K562 (cell line): ENCODE data around the gene SFMBT2. TPM values are rescaled to one million over a fixed set of nuclear protein-coding genes. Genes with fewer than 3 reads are reported as not detected.

Experiments
- ATAC-seq: fragments of 200-7000 bp; cut with Tn5 transposase; 3 replicates; pipeline ENCODE4 v1.9.1; 2020; ENCODE audit warnings: moderate library complexity
- BruUV-seq: library from RNA; stranded (reverse); fragments of 400-500 nt; replicated peaks from 2 replicates; lab custom pipeline; 2021; lab: Mats Ljungman, UMichigan
- CTCF ChIA-PET: fragments of 300-600 bp; formaldehyde crosslinking; extraction: SDS; loops from one replicate; lab custom pipeline; 2021; ENCODE audit warnings: low intra/inter-chr PET ratio; lab: Yijun Ruan, JAX
- POLR2A ChIA-PET: fragments of 300-600, 350-650 bp; sonication (Branson Sonifier 250); formaldehyde crosslinking; extraction: SDS; loops from one replicate; lab custom pipeline; 2021; ENCODE audit warnings: antibody characterized with exemption, inconsistent platforms; lab: Yijun Ruan, JAX
- DNase-seq, 4 experiments: peaks; one replicate each; pipeline versions ENCODE4 v3.0.0 to v3.0.0-alpha.2; 2011 to 2018; ENCODE audit warnings: low spot score in 3 of 4, mixed read lengths in 3 of 4; ENCODE audit errors: extremely low read depth in 1 of 4
- FAIRE-seq: peaks from 2 replicates; lab custom pipeline; 2011; peaks lifted over from hg19 to GRCh38; lab: Jason Lieb, UNC
- H2AFZ ChIP-seq: 2 replicates; pipeline ENCODE4 v1.6.0; 2011; ENCODE audit warnings: low read depth, low read length, control low read depth, inconsistent platforms
- H3K27ac ChIP-seq: fragments of 200-600 bp; 3 replicates; pipeline ENCODE4 v1.8.0; 2011; ENCODE audit warnings: low read depth, mild to moderate bottlenecking, control low read depth, inconsistent platforms, low read length, moderate library complexity, mixed read lengths; ENCODE audit errors: extremely low read depth
- H3K27me3 ChIP-seq, 2 experiments: fragments of 300-600 bp in 1 of 2; 2 replicates in 1 of 2; 3 replicates in 1 of 2; pipeline versions ENCODE4 v1.6.0 to v1.8.0; 2011; ENCODE audit warnings: inconsistent platforms in 2 of 2, low read length in 2 of 2, mild to moderate bottlenecking in 1 of 2, mixed read lengths in 1 of 2, moderate library complexity in 1 of 2; ENCODE audit not compliant: control insufficient read depth in 2 of 2, insufficient read depth in 2 of 2
- H3K36me3 ChIP-seq: fragments of 300-600 bp; 3 replicates; pipeline ENCODE4 v1.8.0; 2011; ENCODE audit warnings: mild to moderate bottlenecking, low read length, inconsistent platforms; ENCODE audit not compliant: control insufficient read depth, insufficient read depth
- H3K4me1 ChIP-seq, 2 experiments: fragments of 200-600 bp in 1 of 2; replicated peaks in 1 of 2; 2 replicates in 1 of 2; 3 replicates in 1 of 2; pipeline versions ENCODE4 v1.5.1 to v1.8.0; 2011; ENCODE audit warnings: inconsistent platforms in 2 of 2, low read length in 2 of 2, mild to moderate bottlenecking in 1 of 2, mixed read lengths in 1 of 2, moderate library complexity in 1 of 2; ENCODE audit not compliant: control insufficient read depth in 2 of 2, insufficient read depth in 2 of 2
- H3K4me2 ChIP-seq: 2 replicates; pipeline ENCODE4 v1.6.1; 2011; ENCODE audit warnings: low read length, control low read depth, inconsistent platforms, mixed read lengths; ENCODE audit not compliant: insufficient read depth
- H3K4me3 ChIP-seq: fragments of 200-600 bp; sonication (generic), shearing (Covaris generic); 2 replicates; pipeline ENCODE4 v1.5.1; 2016; ENCODE audit warnings: control low read depth, inconsistent platforms
- H3K79me2 ChIP-seq: fragments of 200-600 bp; 3 replicates; pipeline ENCODE4 v1.8.0; 2011; ENCODE audit warnings: low read length, inconsistent platforms; ENCODE audit not compliant: control insufficient read depth, insufficient read depth
- H3K9ac ChIP-seq, 2 experiments: 2 replicates each; pipeline versions ENCODE4 v1.6.0 to v1.6.1; 2011; ENCODE audit warnings: low read depth in 2 of 2, low read length in 2 of 2, control low read depth in 1 of 2, inconsistent platforms in 1 of 2, mild to moderate bottlenecking in 1 of 2, mixed read lengths in 1 of 2; ENCODE audit not compliant: insufficient read depth in 1 of 2
- H3K9me1 ChIP-seq: one replicate; pipeline ENCODE4 v1.6.0; 2011; ENCODE audit warnings: inconsistent platforms, mild to moderate bottlenecking, low read length, moderate library complexity; ENCODE audit not compliant: control insufficient read depth, insufficient read depth
- H3K9me3 ChIP-seq: replicated peaks from 2 replicates; pipeline ENCODE4 v1.5.1; 2011; ENCODE audit warnings: low read depth, low read length, inconsistent platforms; ENCODE audit not compliant: control insufficient read depth, insufficient read depth
- H4K20me1 ChIP-seq: replicated peaks from 2 replicates; pipeline ENCODE4 v1.6.1; 2011; ENCODE audit warnings: low read length, inconsistent platforms, mixed read lengths; ENCODE audit not compliant: control insufficient read depth, insufficient read depth
- BCLAF1 ChIP-seq, 2 experiments: fragments of 450-650 bp in 1 of 2; IDR thresholded peaks; 2 replicates each; pipeline ENCODE4 v1.6.1; 2011 to 2017; ENCODE audit warnings: low read depth in 2 of 2, antibody characterized with exemption in 1 of 2, borderline replicate concordance in 1 of 2, low read length in 1 of 2, mild to moderate bottlenecking in 1 of 2, mixed read lengths in 1 of 2; ENCODE audit not compliant: control insufficient read depth in 1 of 2
- BRCA1 ChIP-seq, 2 experiments: fragments of 450-650 bp in 1 of 2; sonication (generic) in 1 of 2; formaldehyde crosslinking in 1 of 2; IDR thresholded peaks; 2 replicates each; pipeline versions ENCODE4 v1.5.0 to v1.6.1; 2017 to 2020; ENCODE audit warnings: mild to moderate bottlenecking in 1 of 2, missing genetic modification reagents in 1 of 2
- E2F3 ChIP-seq: fragments of 250-450 bp; sonication (Bioruptor Pico); IDR thresholded peaks from 2 replicates; pipeline ENCODE4 v1.4.0; 2020; ENCODE audit warnings: mild to moderate bottlenecking
- NR0B1 ChIP-seq: fragments of 450-650 bp; IDR thresholded peaks from one replicate; pipeline ENCODE4 v1.6.1; 2018; ENCODE audit warnings: mild to moderate bottlenecking, moderate library complexity; ENCODE audit not compliant: partially characterized antibody
- POLR2H ChIP-seq: IDR thresholded peaks from 2 replicates; pipeline ENCODE4 v1.6.1; 2016; ENCODE audit warnings: missing genetic modification characterization, low read depth, mild to moderate bottlenecking, control low read depth, missing compliant biosample characterization, moderate library complexity
- POLR3A ChIP-seq: IDR thresholded peaks from 2 replicates; pipeline ENCODE4 v1.6.1; 2011; ENCODE audit warnings: borderline replicate concordance, mild to moderate bottlenecking, moderate library complexity; ENCODE audit not compliant: insufficient read length, insufficient read depth; ENCODE audit errors: extremely low read depth
- POU5F1 ChIP-seq: fragments of 150-350 bp; IDR thresholded peaks from 2 replicates; pipeline ENCODE4 v1.6.1; 2014; ENCODE audit warnings: borderline replicate concordance, low read length, low read depth, mild to moderate bottlenecking; ENCODE audit not compliant: partially characterized antibody
- TARDBP ChIP-seq: fragments of 450-650 bp; IDR thresholded peaks from 2 replicates; pipeline ENCODE4 v1.6.1; 2016
- ZNF518B ChIP-seq: fragments of 250-450 bp; sonication (Bioruptor Pico); IDR thresholded peaks from 2 replicates; pipeline ENCODE4 v1.5.0; 2021; ENCODE audit warnings: mild to moderate bottlenecking, moderate library complexity
- WGBS: fragments of 100-300 bp; shearing (Covaris generic); methylation state at CpG from one replicate; pipeline ENCODE4 v1.1.6; 2016; ENCODE audit warnings: low coverage, mixed read lengths; ENCODE audit not compliant: insufficient coverage; ENCODE audit errors: missing lambda C conversion rate; 5-methylcytosine and 5-hydroxymethylcytosine counted together
- in situ Hi-C: fragments of 300-500 bp; cut with MboI; formaldehyde crosslinking; loops from 4 replicates; pipeline ENCODE4 v1.15.0; 2018; ENCODE audit warnings: inconsistent platforms, mixed read lengths
- intact Hi-C: fragments of 100-400 bp; cut with micrococcal nuclease; formaldehyde crosslinking; loops from 2 replicates; pipeline ENCODE4 v1.14.2; 2022
- polyA plus RNA-seq, 8 experiments: library from polyadenylated mRNA; depleted of rRNA in 4 of 8; stranded (reverse) in 5 of 8; unstranded in 3 of 8; fragments of >200 nt; fragmentation: Nextera tagmentation in 2 of 8; fragmentation: Illumina TruSeq in 1 of 8; extraction: Ambion mirVana in 2 of 8; extraction: Trizol in 1 of 8; gene quantifications; 2 replicates each; pipeline versions ENCODE4 v1.2.1 to v1.2.3, GENCODE V29; 2011 to 2014; ENCODE audit warnings: inconsistent platforms in 1 of 8, missing spikeins in 1 of 8
- total RNA-seq, 7 experiments: library from RNA; depleted of rRNA in 6 of 7; stranded (reverse); fragments of >200 nt in 6 of 7; fragmentation: Illumina TruSeq in 2 of 7; extraction: Trizol in 2 of 7; gene quantifications; 2 replicates each; pipeline versions ENCODE4 v1.2.1 to v1.2.3, GENCODE V29; 2011 to 2021; ENCODE audit warnings: low replicate concordance in 1 of 7

The SFMBT2 gene
- total and polyA plus RNA-seq, 9 of the 15 experiments (the other 6 are each of a cell fraction or from before 2014, with no cell fraction given), result 1.2 to 13.6 (median 7.6) TPM

GRCh38 chr10:7359954-7360353 is 50.9 kb downstream of the SFMBT2 start:
- Histone ChIP-seq H3K9ac (no peak overlapping the region), H3K27me3 (no peaks in the 10 kb centered on the region), H2AFZ (no peak overlapping the region), H3K27ac (no peak overlapping the region)
- DNase-seq (no peak), FAIRE-seq (no peak)
- TF ChIP-seq BRCA1 (IDR thresholded peaks at IDR 0.05), result no peak
- no peak for TF ChIP-seq BRCA1 (CRISPR knock-in tag; IDR thresholded peaks at IDR 0.05)
- no peak for TF ChIP-seq POLR3A
- TF ChIP-seq NR0B1, result no peak
- no peak for TF ChIP-seq BCLAF1 (IDR thresholded peaks at IDR 0.05; ENCODE audit: borderline replicate concordance in 1 of 2, control insufficient read depth in 1 of 2, low read depth in 2 of 2, low read length in 1 of 2)
- TF ChIP-seq POU5F1, result no peak
- TF ChIP-seq E2F3 (CRISPR knock-in tag), result no peak
- TF ChIP-seq POLR2H (tag), result no peak
- no peak for TF ChIP-seq TARDBP
- TF ChIP-seq ZNF518B (CRISPR knock-in tag), result no peak
- TF ChIP-seq, all 486 proteins: peak for 0
- POLR2A ChIA-PET, result no interaction called here
- Histone ChIP-seq H3K9me1 (no peaks in the 10 kb centered on the region), H3K79me2 (peaks cover 33% of the 10 kb centered on the region), H3K4me2 (no peak overlapping the region), H3K36me3 (peaks cover 43% of the 10 kb centered on the region), H4K20me1 (no peaks in the 10 kb centered on the region), H3K4me3 (no peak overlapping the region), H3K9me3 (no peaks in the 10 kb centered on the region), H3K4me1 (no peaks in the 10 kb centered on the region)
- in situ Hi-C loops, result no loop called here
- CTCF ChIA-PET, result no interaction called here
- intact Hi-C loops, result no loop called here
- ATAC-seq, result no peak
- BruUV-seq, result no TSS peak
- WGBS, result 80% methylated on average over 7 of the region's 7 CpGs
